K562 (cell line): ENCODE data around the gene ERCC6. TPM values are rescaled to one million over a fixed set of nuclear protein-coding genes. Genes with fewer than 3 reads are reported as not detected.

Experiments
- ATAC-seq: fragments of 200-7000 bp; cut with Tn5 transposase; 3 replicates; pipeline ENCODE4 v1.9.1; 2020; ENCODE audit warnings: moderate library complexity
- BruUV-seq: library from RNA; stranded (reverse); fragments of 400-500 nt; replicated peaks from 2 replicates; lab custom pipeline; 2021; lab: Mats Ljungman, UMichigan
- CTCF ChIA-PET: fragments of 300-600 bp; formaldehyde crosslinking; extraction: SDS; loops from one replicate; lab custom pipeline; 2021; ENCODE audit warnings: low intra/inter-chr PET ratio; lab: Yijun Ruan, JAX
- POLR2A ChIA-PET: fragments of 300-600, 350-650 bp; sonication (Branson Sonifier 250); formaldehyde crosslinking; extraction: SDS; loops from one replicate; lab custom pipeline; 2021; ENCODE audit warnings: antibody characterized with exemption, inconsistent platforms; lab: Yijun Ruan, JAX
- DNase-seq, 4 experiments: peaks; one replicate each; pipeline versions ENCODE4 v3.0.0 to v3.0.0-alpha.2; 2011 to 2018; ENCODE audit warnings: low spot score in 3 of 4, mixed read lengths in 3 of 4; ENCODE audit errors: extremely low read depth in 1 of 4
- FAIRE-seq: peaks from 2 replicates; lab custom pipeline; 2011; peaks lifted over from hg19 to GRCh38; lab: Jason Lieb, UNC
- H2AFZ ChIP-seq: 2 replicates; pipeline ENCODE4 v1.6.0; 2011; ENCODE audit warnings: low read depth, low read length, control low read depth, inconsistent platforms
- H3K27ac ChIP-seq: fragments of 200-600 bp; 3 replicates; pipeline ENCODE4 v1.8.0; 2011; ENCODE audit warnings: low read depth, mild to moderate bottlenecking, control low read depth, inconsistent platforms, low read length, moderate library complexity, mixed read lengths; ENCODE audit errors: extremely low read depth
- H3K27me3 ChIP-seq, 2 experiments: fragments of 300-600 bp in 1 of 2; 2 replicates in 1 of 2; 3 replicates in 1 of 2; pipeline versions ENCODE4 v1.6.0 to v1.8.0; 2011; ENCODE audit warnings: inconsistent platforms in 2 of 2, low read length in 2 of 2, mild to moderate bottlenecking in 1 of 2, mixed read lengths in 1 of 2, moderate library complexity in 1 of 2; ENCODE audit not compliant: control insufficient read depth in 2 of 2, insufficient read depth in 2 of 2
- H3K36me3 ChIP-seq: fragments of 300-600 bp; 3 replicates; pipeline ENCODE4 v1.8.0; 2011; ENCODE audit warnings: mild to moderate bottlenecking, low read length, inconsistent platforms; ENCODE audit not compliant: control insufficient read depth, insufficient read depth
- H3K4me1 ChIP-seq, 2 experiments: fragments of 200-600 bp in 1 of 2; replicated peaks in 1 of 2; 2 replicates in 1 of 2; 3 replicates in 1 of 2; pipeline versions ENCODE4 v1.5.1 to v1.8.0; 2011; ENCODE audit warnings: inconsistent platforms in 2 of 2, low read length in 2 of 2, mild to moderate bottlenecking in 1 of 2, mixed read lengths in 1 of 2, moderate library complexity in 1 of 2; ENCODE audit not compliant: control insufficient read depth in 2 of 2, insufficient read depth in 2 of 2
- H3K4me2 ChIP-seq: 2 replicates; pipeline ENCODE4 v1.6.1; 2011; ENCODE audit warnings: low read length, control low read depth, inconsistent platforms, mixed read lengths; ENCODE audit not compliant: insufficient read depth
- H3K4me3 ChIP-seq: fragments of 200-600 bp; sonication (generic), shearing (Covaris generic); 2 replicates; pipeline ENCODE4 v1.5.1; 2016; ENCODE audit warnings: control low read depth, inconsistent platforms
- H3K79me2 ChIP-seq: fragments of 200-600 bp; 3 replicates; pipeline ENCODE4 v1.8.0; 2011; ENCODE audit warnings: low read length, inconsistent platforms; ENCODE audit not compliant: control insufficient read depth, insufficient read depth
- H3K9ac ChIP-seq, 2 experiments: 2 replicates each; pipeline versions ENCODE4 v1.6.0 to v1.6.1; 2011; ENCODE audit warnings: low read depth in 2 of 2, low read length in 2 of 2, control low read depth in 1 of 2, inconsistent platforms in 1 of 2, mild to moderate bottlenecking in 1 of 2, mixed read lengths in 1 of 2; ENCODE audit not compliant: insufficient read depth in 1 of 2
- H3K9me1 ChIP-seq: one replicate; pipeline ENCODE4 v1.6.0; 2011; ENCODE audit warnings: inconsistent platforms, mild to moderate bottlenecking, low read length, moderate library complexity; ENCODE audit not compliant: control insufficient read depth, insufficient read depth
- H3K9me3 ChIP-seq: replicated peaks from 2 replicates; pipeline ENCODE4 v1.5.1; 2011; ENCODE audit warnings: low read depth, low read length, inconsistent platforms; ENCODE audit not compliant: control insufficient read depth, insufficient read depth
- H4K20me1 ChIP-seq: replicated peaks from 2 replicates; pipeline ENCODE4 v1.6.1; 2011; ENCODE audit warnings: low read length, inconsistent platforms, mixed read lengths; ENCODE audit not compliant: control insufficient read depth, insufficient read depth
- DACH1 ChIP-seq: fragments of 450-650 bp; IDR thresholded peaks from 2 replicates; pipeline ENCODE4 v1.6.1; 2018; ENCODE audit not compliant: partially characterized antibody
- GTF2E2 ChIP-seq: fragments of 200-800 bp; sonication (Bioruptor generic); IDR thresholded peaks from 2 replicates; pipeline ENCODE4 v1.6.1; 2016; ENCODE audit warnings: missing genetic modification characterization, missing compliant biosample characterization
- ILK ChIP-seq: fragments of 450-650 bp; IDR thresholded peaks from 2 replicates; pipeline ENCODE4 v1.6.1; 2016; ENCODE audit warnings: missing genetic modification characterization, low read depth, mild to moderate bottlenecking, missing compliant biosample characterization, moderate library complexity, borderline replicate concordance
- MBD2 ChIP-seq: sonication (generic); IDR thresholded peaks from 2 replicates; pipeline ENCODE4 v1.6.1; 2016; ENCODE audit warnings: low read depth, borderline replicate concordance
- NCOR1 ChIP-seq: fragments of 450-650 bp; IDR thresholded peaks from 2 replicates; pipeline ENCODE4 v1.6.1; 2016; ENCODE audit warnings: mild to moderate bottlenecking, moderate library complexity
- PKNOX1 ChIP-seq: fragments of 450-650 bp; IDR thresholded peaks from 2 replicates; pipeline ENCODE4 v1.6.1; 2016
- RBM15 ChIP-seq: fragments of 200-400 bp; formaldehyde crosslinking; IDR thresholded peaks from 2 replicates; pipeline ENCODE4 v1.6.1; 2018; ENCODE audit warnings: mild to moderate bottlenecking, low read length, moderate library complexity; ENCODE audit not compliant: insufficient read depth
- SREBF2 ChIP-seq: sonication (generic); formaldehyde crosslinking; IDR thresholded peaks from 2 replicates; pipeline ENCODE4 v1.4.0; 2020; ENCODE audit warnings: mild to moderate bottlenecking, missing genetic modification reagents
- ZNF354B ChIP-seq: fragments of 250-450 bp; sonication (Bioruptor Pico); IDR thresholded peaks from 2 replicates; pipeline ENCODE4 v1.4.0; 2020
- ZNF407 ChIP-seq: fragments of 450-650 bp; IDR thresholded peaks from 2 replicates; pipeline ENCODE4 v1.6.1; 2016; ENCODE audit warnings: low read depth
- ZNF551 ChIP-seq: fragments of 250-450 bp; sonication (Bioruptor Pico); IDR thresholded peaks from 2 replicates; pipeline ENCODE4 v1.5.0; 2021; ENCODE audit warnings: mild to moderate bottlenecking, moderate library complexity
- WGBS: fragments of 100-300 bp; shearing (Covaris generic); methylation state at CpG from one replicate; pipeline ENCODE4 v1.1.6; 2016; ENCODE audit warnings: low coverage, mixed read lengths; ENCODE audit not compliant: insufficient coverage; ENCODE audit errors: missing lambda C conversion rate; 5-methylcytosine and 5-hydroxymethylcytosine counted together
- in situ Hi-C: fragments of 300-500 bp; cut with MboI; formaldehyde crosslinking; loops from 4 replicates; pipeline ENCODE4 v1.15.0; 2018; ENCODE audit warnings: inconsistent platforms, mixed read lengths
- intact Hi-C: fragments of 100-400 bp; cut with micrococcal nuclease; formaldehyde crosslinking; loops from 2 replicates; pipeline ENCODE4 v1.14.2; 2022
- polyA plus RNA-seq, 8 experiments: library from polyadenylated mRNA; depleted of rRNA in 4 of 8; stranded (reverse) in 5 of 8; unstranded in 3 of 8; fragments of >200 nt; fragmentation: Nextera tagmentation in 2 of 8; fragmentation: Illumina TruSeq in 1 of 8; extraction: Ambion mirVana in 2 of 8; extraction: Trizol in 1 of 8; gene quantifications; 2 replicates each; pipeline versions ENCODE4 v1.2.1 to v1.2.3, GENCODE V29; 2011 to 2014; ENCODE audit warnings: inconsistent platforms in 1 of 8, missing spikeins in 1 of 8
- total RNA-seq, 7 experiments: library from RNA; depleted of rRNA in 6 of 7; stranded (reverse); fragments of >200 nt in 6 of 7; fragmentation: Illumina TruSeq in 2 of 7; extraction: Trizol in 2 of 7; gene quantifications; 2 replicates each; pipeline versions ENCODE4 v1.2.1 to v1.2.3, GENCODE V29; 2011 to 2021; ENCODE audit warnings: low replicate concordance in 1 of 7
- TF ChIP-seq, protein P1 (sequence below): sonication (generic); formaldehyde crosslinking; IDR thresholded peaks from 2 replicates; pipeline ENCODE4 v1.9.0; 2022; ENCODE audit warnings: mild to moderate bottlenecking, missing genetic modification reagents
- TF ChIP-seq, protein P2 (sequence below): fragments of 450-650 bp; IDR thresholded peaks from 2 replicates; pipeline ENCODE4 v1.6.1; 2016; ENCODE audit warnings: low read depth, mild to moderate bottlenecking, moderate library complexity

Gene ERCC6
- total and polyA plus RNA-seq, 9 of the 15 experiments (the other 6 are each of a cell fraction or from before 2014, with no cell fraction given), result 7.8 to 17.7 (median 11.8) TPM

DNA sequence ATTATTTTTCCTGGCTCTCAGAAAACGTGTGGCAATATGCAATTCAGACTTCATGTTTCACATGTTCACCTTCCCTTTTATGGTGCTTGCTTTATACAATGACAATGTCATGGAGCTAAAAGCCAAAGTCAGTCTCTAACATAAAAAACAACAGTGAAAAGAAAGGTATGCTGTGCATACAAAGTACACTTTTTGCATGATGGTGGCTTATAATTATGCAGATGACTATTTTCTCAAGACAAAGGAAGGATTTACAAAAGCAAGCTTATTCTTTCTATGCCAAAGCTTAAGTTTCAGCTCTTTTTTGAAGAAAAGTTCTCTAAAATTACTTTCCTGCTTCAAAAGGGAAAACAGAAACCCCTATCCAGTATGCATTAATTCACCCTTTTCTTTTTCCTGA, 15.6 kb downstream of the ERCC6 start:
- Histone ChIP-seq H4K20me1 (peaks cover 9% of the 10 kb centered on the region; the same call in 1 of the 2 replicates), H3K9me3 (no peaks in the 10 kb centered on the region), H3K4me2 (no peak overlapping the region), H3K27ac (no peak overlapping the region), H3K79me2 (0 out of 3 replicates have a peak, but pooled peaks cover 4% of the 10 kb centered on the region), H3K9ac (no peak overlapping the region), H2AFZ (no peak overlapping the region), H3K9me1 (no peaks in the 10 kb centered on the region), H3K4me1 (peaks cover 0 to 9% of the 10 kb centered on the region in 2 experiments; a peak in 2 of 5 replicates), H3K36me3 (peaks cover 65% of the 10 kb centered on the region), H3K4me3 (no peak overlapping the region), H3K27me3 (no peaks in the 10 kb centered on the region)
- CTCF ChIA-PET, result no interaction called here
- FAIRE-seq, result no peak
- no TSS peak for BruUV-seq
- 13% methylated on average over 1 of the region's 1 CpG for WGBS
- in situ Hi-C loops, result no loop called here
- intact Hi-C loops, result no loop called here
- POLR2A ChIA-PET, result interaction anchor here (0.8 to 1.4 kb wide), 2 partner anchors 9 to 865 kb away, joined by 3 read pairs; no protein-coding TSS in a partner anchor
- no peak for DNase-seq
- ATAC-seq, result no peak
- TF ChIP-seq DACH1 (no peak), MBD2 (no peak), PKNOX1 (no peak), GTF2E2 (tag) (no peak), ZNF407 (no peak), ZNF354B (CRISPR knock-in tag) (no peak), SREBF2 (CRISPR knock-in tag) (no peak), ILK (tag) (no peak), ZNF551 (CRISPR knock-in tag) (no peak), NCOR1 (no peak), RBM15 (no peak)
- TF ChIP-seq, protein P1, sequence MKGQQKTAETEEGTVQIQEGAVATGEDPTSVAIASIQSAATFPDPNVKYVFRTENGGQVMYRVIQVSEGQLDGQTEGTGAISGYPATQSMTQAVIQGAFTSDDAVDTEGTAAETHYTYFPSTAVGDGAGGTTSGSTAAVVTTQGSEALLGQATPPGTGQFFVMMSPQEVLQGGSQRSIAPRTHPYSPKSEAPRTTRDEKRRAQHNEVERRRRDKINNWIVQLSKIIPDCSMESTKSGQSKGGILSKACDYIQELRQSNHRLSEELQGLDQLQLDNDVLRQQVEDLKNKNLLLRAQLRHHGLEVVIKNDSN (CRISPR knock-in tag), result no peak
- TF ChIP-seq, protein P2, sequence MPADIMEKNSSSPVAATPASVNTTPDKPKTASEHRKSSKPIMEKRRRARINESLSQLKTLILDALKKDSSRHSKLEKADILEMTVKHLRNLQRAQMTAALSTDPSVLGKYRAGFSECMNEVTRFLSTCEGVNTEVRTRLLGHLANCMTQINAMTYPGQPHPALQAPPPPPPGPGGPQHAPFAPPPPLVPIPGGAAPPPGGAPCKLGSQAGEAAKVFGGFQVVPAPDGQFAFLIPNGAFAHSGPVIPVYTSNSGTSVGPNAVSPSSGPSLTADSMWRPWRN, result no peak
